GM21390 (cell line): ENCODE results near the gene ROBO2.

Experiments
- ATAC-seq: cut with Tn5 transposase; IDR thresholded peaks from one replicate; pipeline ENCODE4 v1.9.1; 2021; ENCODE audit not compliant: unreplicated experiment

ROBO2 gene

GRCh38 chr3:77254967-77255831 lies 215.3 kb downstream of the ROBO2 start:
- ATAC-seq: peak; percentile 73

- ATAC-seq: no peak
These were observed 216.9 kb downstream of the ROBO2 start for GRCh38 chr3:77256584-77257503.

DNA sequence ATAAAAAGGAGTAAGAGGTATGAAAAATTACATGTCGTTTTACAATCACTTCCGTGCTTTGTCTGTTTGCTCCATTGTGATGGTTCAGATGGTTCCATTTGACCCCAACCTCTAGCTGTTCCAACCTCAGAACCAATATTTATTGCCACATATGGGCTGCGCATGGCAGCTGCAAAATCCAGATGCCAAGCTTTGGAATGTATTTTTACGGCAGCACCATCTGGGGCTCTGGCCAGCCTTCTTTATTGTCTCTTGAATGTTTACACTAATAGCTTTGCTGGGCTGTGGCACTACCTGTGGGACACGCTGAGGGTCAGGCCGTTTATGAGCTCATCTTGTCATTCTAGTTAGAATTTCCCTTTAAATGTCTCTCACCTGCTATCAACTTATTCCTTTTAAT lies 219.8 kb downstream of the ROBO2 start:
- no peak for ATAC-seq

- no peak for ATAC-seq
These were observed 222.5 kb downstream of the ROBO2 start for GRCh38 chr3:77262361-77262760.

DNA sequence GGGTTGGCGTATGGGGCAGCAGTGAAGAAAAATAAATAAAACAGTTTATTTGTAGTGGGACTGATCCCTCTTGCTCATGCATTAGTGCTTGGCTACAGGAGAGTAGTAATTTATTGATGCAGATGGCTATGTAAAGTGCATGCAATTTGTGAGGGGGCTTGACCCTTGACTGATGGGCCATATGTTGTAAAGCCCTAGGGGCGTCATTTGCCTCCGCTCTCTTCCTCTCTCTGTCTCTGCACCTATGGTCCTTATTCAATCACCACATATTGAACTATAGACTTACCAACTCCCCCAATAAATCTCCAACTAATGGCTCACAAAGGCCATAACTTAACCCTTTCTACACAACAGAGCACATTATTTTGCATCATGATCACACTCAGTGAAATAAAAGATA lies 227.7 kb downstream of the ROBO2 start:
- no peak for ATAC-seq

GRCh38 chr3:77271306-77271705 lies 231.4 kb downstream of the ROBO2 start:
- no peak for ATAC-seq

DNA sequence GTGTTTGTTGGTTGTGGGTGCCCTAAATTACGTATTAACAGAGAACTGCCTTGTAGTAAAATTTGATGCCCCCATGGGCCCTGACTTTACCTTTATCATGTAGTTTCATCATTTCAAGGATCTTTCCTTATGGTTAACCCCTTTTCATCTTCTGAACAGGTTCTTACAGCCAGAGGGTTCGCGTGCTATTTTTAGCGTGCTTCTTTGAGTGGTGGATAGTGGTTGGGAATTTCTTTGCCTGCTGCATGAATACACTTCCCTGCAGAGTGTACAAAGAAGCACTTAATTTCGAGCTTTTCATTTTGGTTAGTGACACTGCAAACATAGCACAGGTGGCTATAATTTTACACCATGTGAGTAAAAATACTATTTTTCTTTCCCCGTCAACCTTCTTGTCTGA lies 231.8 kb downstream of the ROBO2 start:
- ATAC-seq: no peak

GRCh38 chr3:77279276-77279675 lies 239.4 kb downstream of the ROBO2 start:
- no peak for ATAC-seq

DNA sequence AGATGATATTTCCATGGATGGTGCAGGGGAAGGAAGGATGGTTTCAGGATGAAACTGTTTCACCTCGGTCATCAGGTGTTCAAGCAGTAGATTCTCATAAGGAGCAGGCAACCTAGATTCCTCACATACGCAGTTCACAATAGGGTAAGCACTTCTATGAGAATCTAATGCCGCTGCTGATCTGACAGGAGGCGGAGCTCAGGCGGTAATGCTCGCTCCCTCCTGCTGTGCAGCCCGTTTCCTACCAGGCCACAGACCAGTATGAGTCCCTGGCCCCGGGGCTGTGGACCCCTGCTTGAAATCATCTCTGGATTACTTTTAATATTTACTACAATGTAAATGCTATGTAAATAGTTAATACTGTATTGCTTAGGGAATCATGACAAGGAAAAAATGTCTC lies 241.8 kb downstream of the ROBO2 start:
- ATAC-seq: no peak

GRCh38 chr3:77283108-77283507 lies 243.2 kb downstream of the ROBO2 start:
- ATAC-seq: no peak

DNA sequence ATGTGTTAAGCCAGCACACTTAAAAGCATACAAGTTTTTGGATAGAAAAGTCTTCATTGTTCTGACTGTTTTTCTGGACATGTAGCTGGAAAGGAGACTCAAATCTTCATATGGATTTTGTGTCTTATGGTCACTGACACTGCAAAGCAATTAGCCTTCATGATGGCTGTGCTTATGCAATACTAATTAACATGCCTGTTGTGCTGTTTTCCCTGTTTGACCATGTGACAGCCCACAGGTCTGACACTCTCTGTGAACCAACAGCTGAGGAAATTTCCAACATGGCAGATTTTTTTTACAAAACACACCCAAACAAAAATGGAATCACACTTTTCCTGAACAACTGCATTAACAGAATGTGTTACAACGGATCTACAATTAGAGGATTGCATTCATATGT lies 248.4 kb downstream of the ROBO2 start:
- no peak for ATAC-seq

DNA sequence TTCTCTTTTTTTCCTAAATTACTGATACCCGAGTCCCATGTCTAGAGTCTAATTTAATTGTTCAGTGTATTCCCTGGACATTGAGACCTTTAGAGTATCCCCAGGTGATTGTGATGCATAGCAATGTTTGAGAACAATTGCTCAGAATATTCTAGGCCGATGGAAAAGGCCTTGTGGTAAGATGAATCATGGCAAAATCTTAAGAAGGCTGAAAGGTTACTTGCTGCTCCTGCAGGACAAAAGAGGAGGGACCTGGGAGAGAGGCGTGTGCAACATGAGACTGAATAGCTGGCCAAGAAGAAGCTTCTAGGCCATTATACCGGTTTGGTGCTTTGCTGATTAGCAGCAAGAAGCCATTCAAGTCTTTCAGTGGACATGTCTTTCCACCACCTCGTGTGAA lies 256.6 kb downstream of the ROBO2 start:
- ATAC-seq: no peak

GRCh38 chr3:77298417-77298816 lies 258.5 kb downstream of the ROBO2 start:
- ATAC-seq: no peak

DNA sequence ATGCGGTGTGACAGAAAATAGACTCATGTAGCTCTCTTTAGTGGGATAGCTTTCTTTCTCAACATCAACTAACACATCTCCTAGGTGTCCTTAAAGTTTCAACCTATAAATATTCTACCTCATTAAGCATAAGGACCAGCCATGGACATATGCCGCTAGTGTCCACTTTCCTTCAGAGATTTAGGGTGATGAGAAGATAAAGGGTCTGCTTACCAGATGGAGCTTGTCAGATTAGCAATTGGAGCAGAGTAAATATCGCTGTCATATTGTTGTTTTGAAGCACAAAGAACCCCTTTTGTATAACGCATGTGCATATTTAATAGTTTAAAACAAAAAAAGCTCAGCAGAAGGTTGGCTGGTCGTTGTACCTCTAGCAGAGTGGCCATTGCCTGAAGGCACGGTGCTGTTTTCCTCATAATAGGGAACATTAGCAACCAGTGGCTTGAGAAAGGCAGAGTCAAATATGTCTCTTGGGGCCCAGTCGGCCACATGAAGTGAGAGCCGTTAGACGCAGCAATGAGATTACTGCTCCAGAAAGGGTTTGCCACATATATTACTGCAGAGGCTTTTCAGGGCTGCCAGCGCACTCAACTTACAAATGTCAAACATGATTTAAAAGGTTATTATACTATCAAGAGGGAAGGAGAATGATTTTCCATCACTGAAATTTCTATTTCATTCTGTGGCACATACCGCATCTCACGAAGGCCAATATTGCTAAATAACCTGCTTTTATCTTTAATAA lies 264.2 kb downstream of the ROBO2 start:
- ATAC-seq: no peak

- ATAC-seq: no peak
These were observed 264.8 kb downstream of the ROBO2 start for GRCh38 chr3:77304700-77305021.

GRCh38 chr3:77309460-77309859 lies 269.6 kb downstream of the ROBO2 start:
- no peak for ATAC-seq

DNA sequence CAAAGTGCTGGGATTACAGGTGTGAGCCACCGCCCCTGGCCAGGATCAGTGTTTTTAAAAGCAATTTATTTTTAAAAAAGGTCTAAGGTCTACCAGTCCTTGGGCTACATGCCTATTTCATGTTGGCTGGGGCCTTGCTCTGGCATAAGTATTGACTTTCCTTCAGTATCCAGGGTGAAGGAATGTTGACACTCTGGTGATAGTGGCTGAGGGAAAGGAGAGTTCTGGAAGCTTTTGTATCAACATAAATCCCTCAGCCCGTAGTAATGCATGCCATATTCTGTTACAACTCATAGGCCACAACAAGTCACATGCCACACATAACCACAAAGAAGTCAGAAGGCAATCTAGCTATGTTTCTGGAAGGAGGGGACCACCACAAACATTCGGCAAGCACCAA lies 273.9 kb downstream of the ROBO2 start:
- ATAC-seq: no peak

DNA sequence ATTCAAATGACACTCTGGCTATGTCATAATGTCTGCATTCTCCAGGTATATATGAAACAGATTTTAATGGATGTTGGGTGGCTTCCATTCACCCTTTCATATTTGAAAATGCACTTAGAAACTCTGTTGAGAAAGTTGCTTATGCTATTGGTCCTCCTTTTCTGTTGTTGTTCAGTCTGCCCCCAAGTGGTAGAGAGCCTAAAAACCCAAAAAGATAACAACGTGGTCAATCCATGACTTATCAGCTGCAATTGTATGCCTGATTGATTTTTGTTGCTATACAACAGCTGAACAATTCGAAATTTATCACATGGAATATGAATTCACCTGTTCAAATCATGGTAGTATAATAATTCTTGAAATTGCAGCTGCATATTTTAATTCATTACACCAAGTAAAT lies 279.8 kb downstream of the ROBO2 start:
- ATAC-seq: no peak

GRCh38 chr3:77320514-77320913 lies 280.6 kb downstream of the ROBO2 start:
- ATAC-seq: no peak

GRCh38 chr3:77321646-77322045 lies 281.7 kb downstream of the ROBO2 start:
- ATAC-seq: no peak

GRCh38 chr3:77323626-77324025 lies 283.7 kb downstream of the ROBO2 start:
- ATAC-seq: no peak
